IPS DF 19.7 (cell line): Measurements from ENCODE around the gene HSPA12B.
"Not testable (repeated sequence)": the region's sequence is repeated elsewhere in the genome, so short reads cannot be mapped to it uniquely, and the experiment has no call there.

Experiments used
- DNase-seq: peaks from one replicate; pipeline ENCODE4 v3.0.0-alpha.2; 2013; ENCODE audit warnings: low read depth, low spot score

The HSPA12B gene

DNA sequence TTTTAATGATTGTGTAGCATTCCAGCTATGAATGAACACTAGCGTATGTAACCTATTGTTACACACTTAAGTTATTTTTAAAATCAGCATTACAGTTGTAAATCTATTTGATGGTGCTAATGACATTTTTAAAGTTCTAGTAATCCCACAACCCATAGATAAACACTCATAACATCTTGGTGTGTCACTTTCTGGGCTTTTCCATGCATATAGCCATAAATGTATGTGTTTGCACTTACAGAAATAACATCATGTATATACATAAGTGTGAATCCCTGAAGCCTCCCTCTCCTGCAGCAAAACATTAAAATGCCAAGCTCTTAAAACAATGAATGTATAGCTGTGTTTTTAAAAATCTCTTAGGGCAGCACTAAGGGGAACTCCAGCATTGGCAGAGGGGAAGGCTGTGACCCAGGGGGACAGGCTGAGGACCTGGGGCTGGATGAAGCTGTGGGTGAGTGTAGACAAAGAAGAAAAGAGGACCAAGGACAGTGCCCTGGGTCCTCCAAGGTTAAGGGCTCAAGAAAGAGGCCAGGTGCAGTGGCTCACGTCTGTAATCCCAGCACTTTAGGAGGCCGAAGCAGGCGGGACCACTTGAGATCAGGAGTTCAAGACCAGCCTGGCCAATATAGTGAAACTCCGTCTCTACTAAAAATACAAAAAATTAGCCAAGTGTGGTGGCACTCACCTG, 55.0 kb downstream of the HSPA12B start:
- no peak for DNase-seq

GRCh38 chr20:3788685-3789155, 56.2 kb downstream of the HSPA12B start:
- no peak for DNase-seq

DNA sequence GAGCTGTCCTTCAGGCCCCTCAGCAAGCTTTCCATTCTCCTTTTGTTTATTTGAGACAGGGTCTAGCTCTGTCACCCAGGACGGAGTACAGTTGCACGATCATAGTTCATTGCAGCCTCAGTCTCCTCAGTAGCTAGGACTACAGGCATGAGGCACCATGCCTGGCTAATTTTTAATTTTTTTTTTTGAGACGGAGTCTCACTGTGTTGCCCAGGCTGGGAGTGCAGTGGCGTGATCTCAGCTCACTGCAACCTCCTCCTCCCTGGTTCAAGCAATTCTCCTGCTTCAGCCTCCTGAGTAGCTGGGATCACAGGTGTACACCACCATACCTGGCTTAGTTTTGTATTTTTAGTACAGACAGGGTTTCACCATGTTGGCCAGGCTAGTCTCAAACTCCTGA, 56.7 kb downstream of the HSPA12B start:
- not testable (repeated sequence) for DNase-seq

GRCh38 chr20:3794168-3794567, 61.7 kb downstream of the HSPA12B start:
- DNase-seq = not testable (repeated sequence)

DNA sequence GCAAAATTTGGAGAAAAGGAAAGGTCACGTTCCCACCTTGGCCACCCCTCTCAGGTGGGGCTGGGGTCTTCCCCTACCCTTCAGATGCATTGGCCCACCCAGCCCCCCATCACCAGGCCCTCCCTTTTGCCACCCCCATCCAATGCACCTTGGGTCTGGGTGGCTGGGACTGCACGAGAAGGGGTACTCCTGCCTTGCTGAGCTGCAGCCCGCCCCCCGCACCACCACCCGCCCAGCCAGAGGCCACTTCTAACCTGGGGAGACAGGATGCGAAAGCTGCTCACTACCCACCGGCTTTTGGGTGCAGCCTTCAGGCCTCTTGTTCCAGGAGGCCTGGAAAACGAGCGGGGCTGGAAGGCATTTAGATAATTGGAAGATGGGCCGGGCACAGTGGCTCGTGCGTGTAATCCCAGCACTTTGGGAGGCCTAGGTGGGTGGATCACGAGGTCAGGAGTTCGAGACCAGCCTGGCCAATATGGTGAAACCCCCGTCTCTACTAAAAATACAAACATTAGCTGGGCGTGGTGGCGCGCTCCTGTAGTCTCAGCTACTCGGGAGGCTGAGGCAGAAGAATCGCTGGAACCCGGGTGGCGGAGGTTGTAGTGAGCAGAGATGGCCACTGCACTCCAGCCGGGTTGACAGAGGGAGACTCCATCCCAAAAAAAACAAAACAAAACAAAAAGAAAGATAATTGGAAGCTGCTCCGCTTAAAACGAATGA, 62.4 kb downstream of the HSPA12B start:
- DNase-seq = no peak

GRCh38 chr20:3795511-3796468, 63.3 kb downstream of the HSPA12B start, which contains the start of gene CDC25B:
Gene CDC25B, plus strand, starts transcription at chr20:3796310. Its CDS starts 222 bp downstream, at chr20:3796532.
- peak; percentile 54 for DNase-seq

GRCh38 chr20:3796477-3797225, 64.2 kb downstream of the HSPA12B start:
- no peak for DNase-seq

GRCh38 chr20:3797226-3797545, 64.7 kb downstream of the HSPA12B start:
- no peak for DNase-seq

GRCh38 chr20:3797592-3798372, 65.3 kb downstream of the HSPA12B start:
- DNase-seq = no peak

DNA sequence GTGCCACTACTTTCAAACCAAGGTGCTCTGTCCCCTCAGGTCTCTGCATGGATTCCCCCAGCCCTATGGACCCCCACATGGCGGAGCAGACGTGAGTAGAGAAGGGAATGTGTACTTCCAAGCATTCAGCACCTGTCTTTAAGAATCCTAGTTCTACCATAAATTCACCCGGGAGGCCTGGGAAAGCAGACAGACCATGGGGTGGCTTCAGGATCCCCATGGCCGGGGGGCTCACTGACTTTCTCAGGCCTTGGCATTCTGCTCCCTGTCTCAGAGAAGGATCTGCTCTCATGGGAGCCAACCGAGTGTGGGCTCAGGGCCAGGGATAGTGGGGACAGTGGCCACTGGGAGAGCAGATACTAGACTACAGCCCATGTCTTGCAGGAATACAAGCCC, 65.9 kb downstream of the HSPA12B start:
- no peak for DNase-seq

GRCh38 chr20:3798908-3799248, 66.4 kb downstream of the HSPA12B start:
- no peak for DNase-seq

DNA sequence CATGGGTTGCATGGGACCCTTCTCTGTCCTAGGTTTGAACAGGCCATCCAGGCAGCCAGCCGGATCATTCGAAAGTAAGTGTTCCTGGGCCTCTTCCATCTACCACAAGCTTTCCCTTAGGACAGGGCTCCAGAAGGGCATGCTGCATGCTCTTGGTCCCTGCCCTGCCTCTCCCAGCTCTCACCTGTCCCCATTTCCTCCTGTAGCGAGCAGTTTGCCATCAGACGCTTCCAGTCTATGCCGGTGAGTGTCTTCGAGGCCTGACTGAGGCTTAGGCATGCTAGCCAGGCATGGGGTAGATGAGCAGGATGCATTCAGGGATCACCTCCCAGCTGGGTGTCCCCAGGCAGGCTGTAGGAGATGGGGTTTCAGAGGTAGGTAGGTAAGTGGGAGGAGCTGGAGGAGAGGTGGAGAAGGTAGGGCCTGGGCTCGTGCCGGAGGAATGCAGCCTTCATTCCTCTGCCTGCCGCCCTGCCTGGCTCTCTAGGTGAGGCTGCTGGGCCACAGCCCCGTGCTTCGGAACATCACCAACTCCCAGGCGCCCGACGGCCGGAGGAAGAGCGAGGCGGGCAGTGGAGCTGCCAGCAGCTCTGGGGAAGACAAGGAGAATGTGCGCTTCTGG, 67.9 kb downstream of the HSPA12B start:
- DNase-seq = peak; percentile 63

GRCh38 chr20:3800878-3801260, 68.4 kb downstream of the HSPA12B start:
- no peak for DNase-seq

- DNase-seq = no peak
Observed at GRCh38 chr20:3801299-3801698, 68.8 kb downstream of the HSPA12B start.

- no peak for DNase-seq
Observed at GRCh38 chr20:3801846-3802245, 69.4 kb downstream of the HSPA12B start.
